Duodenal mucosa (tissue), 2 donors: Measurements from ENCODE around the gene C1orf159.

ENCODE experiments used
- H3K27ac ChIP-seq: one replicate; pipeline ENCODE4 v1.7.0; 2013; ENCODE audit warnings: low read depth, low read length
- H3K27me3 ChIP-seq, 2 donors: one replicate each; pipeline ENCODE4 v1.7.0; 2013; ENCODE audit warnings: low read length in 2 of 2, control low read depth in 1 of 2; ENCODE audit not compliant: insufficient read depth in 2 of 2, control insufficient read depth in 1 of 2
- H3K36me3 ChIP-seq, 2 donors: one replicate each; pipeline ENCODE4 v1.7.0; 2013; ENCODE audit warnings: low read length in 2 of 2, control low read depth in 1 of 2; ENCODE audit not compliant: insufficient read depth in 2 of 2, control insufficient read depth in 1 of 2
- H3K4me1 ChIP-seq, 2 donors: one replicate each; pipeline ENCODE4 v1.7.0; 2013; ENCODE audit warnings: low read length in 2 of 2, control low read depth in 1 of 2; ENCODE audit not compliant: insufficient read depth in 2 of 2, control insufficient read depth in 1 of 2
- H3K4me3 ChIP-seq, 2 donors: one replicate each; pipeline ENCODE4 v1.7.0; 2013; ENCODE audit warnings: low read length in 2 of 2, low read depth in 1 of 2
- H3K9ac ChIP-seq, 2 donors: one replicate each; pipeline ENCODE4 v1.7.0; 2013; ENCODE audit warnings: low read length in 2 of 2, low read depth in 1 of 2
- H3K9me3 ChIP-seq, 2 donors: one replicate each; pipeline ENCODE4 v1.7.0; 2013; ENCODE audit warnings: low read length in 2 of 2, control low read depth in 1 of 2; ENCODE audit not compliant: control insufficient read depth in 1 of 2

C1orf159 gene

DNA sequence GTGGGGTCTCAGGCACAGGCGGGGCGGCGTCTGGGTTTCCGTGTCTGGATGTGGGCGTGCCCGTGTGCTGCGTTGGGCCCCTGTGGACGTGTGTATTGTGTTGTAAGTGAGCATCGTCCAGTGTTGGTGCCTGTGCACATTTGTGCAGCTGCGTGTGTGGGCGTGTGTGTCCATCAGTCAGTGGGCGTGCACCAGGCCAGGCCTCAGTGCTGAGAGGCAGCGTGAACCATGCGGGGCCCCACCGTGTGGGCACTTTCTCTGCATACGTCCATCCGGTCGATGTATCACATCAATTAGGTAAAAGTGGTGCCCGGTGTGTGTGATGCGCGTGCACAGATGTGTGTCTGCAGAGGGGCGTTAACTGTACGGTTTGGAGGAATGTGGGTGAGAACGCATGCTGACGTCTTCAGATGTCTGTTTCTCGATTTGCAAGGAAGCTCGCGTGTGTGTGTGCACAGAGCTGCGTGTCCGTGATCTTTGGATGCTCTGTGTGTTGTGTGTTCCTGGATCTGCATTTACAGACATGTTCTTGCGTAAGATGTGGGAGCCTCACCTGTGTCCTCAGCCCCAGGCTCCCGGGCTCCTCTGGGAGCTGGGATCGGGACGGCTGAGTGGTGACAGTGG is 71.3 kb downstream of the C1orf159 start:
- H3K4me1 ChIP-seq, result peaks cover 9% of the 10 kb centered on the region in 2 donors
- no peak overlapping the region for H3K4me3 ChIP-seq
- H3K27me3 ChIP-seq, result peaks cover 0 to 7% of the 10 kb centered on the region in 2 donors
- no peak overlapping the region for H3K27ac ChIP-seq
- H3K36me3 ChIP-seq, result peaks cover 0 to 11% of the 10 kb centered on the region in 2 donors
- H3K9me3 ChIP-seq, result no peaks in the 10 kb centered on the region
- no peak overlapping the region for H3K9ac ChIP-seq

DNA sequence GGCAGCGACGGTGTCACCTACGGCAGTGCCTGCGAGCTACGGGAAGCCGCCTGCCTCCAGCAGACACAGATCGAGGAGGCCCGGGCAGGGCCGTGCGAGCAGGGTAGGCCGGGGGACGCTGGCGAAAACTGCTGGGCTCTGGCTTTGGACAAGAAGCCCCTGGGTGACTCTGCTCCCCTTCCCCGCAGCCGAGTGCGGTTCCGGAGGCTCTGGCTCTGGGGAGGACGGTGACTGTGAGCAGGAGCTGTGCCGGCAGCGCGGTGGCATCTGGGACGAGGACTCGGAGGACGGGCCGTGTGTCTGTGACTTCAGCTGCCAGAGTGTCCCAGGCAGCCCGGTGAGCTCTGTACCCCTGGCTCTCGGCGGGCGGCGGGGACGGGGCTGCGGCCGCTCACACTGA is 72.0 kb downstream of the C1orf159 start:
- Histone ChIP-seq H3K4me1 (peaks cover 9 to 15% of the 10 kb centered on the region in 2 donors), H3K9ac (no peak overlapping the region), H3K27me3 (peaks cover 4 to 10% of the 10 kb centered on the region in 2 donors), H3K36me3 (peaks cover 0 to 11% of the 10 kb centered on the region in 2 donors), H3K9me3 (no peaks in the 10 kb centered on the region), H3K27ac (no peak overlapping the region), H3K4me3 (no peak overlapping the region)

DNA sequence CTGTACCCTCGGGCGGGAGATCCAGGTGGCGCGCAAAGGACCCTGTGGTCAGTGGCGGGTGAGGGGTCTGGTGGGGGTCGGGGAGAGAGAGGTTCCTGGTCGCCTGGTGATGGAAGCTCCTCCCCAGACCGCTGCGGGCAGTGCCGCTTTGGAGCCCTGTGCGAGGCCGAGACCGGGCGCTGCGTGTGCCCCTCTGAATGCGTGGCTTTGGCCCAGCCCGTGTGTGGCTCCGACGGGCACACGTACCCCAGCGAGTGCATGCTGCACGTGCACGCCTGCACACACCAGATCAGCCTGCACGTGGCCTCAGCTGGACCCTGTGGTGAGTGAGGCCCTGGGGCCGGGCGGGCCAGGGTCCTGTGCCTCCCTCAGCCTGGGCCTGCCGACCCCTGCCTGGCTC is 72.5 kb downstream of the C1orf159 start:
- Histone ChIP-seq H3K9me3 (no peaks in the 10 kb centered on the region), H3K9ac (no peak overlapping the region), H3K4me3 (no peak overlapping the region), H3K27ac (no peak overlapping the region), H3K36me3 (peaks cover 0 to 11% of the 10 kb centered on the region in 2 donors), H3K4me1 (peaks cover 9 to 20% of the 10 kb centered on the region in 2 donors), H3K27me3 (peaks cover 9 to 12% of the 10 kb centered on the region in 2 donors)

DNA sequence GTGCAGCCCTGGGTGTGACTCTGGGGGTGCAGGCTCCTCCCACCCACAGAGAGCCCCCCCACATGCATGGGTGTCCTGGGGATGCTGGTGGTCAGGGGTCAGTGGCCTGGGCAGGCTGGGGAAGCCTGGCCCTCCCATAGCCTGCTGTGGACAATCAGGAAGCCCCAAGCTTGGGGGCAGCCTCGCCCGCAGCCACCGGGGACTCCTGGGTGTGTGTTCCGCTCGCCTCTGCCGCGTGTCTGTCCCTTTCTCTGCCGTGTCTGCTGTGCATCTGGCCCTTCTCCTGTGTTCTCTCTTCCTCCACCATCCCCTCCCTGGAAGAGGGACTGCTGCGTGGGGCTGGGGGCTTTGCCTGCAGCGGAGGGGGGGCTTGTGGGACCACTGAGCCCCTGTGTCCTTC is 73.1 kb downstream of the C1orf159 start:
- no peaks in the 10 kb centered on the region for H3K9me3 ChIP-seq
- no peak overlapping the region for H3K9ac ChIP-seq
- H3K4me1 ChIP-seq, result peaks cover 9 to 20% of the 10 kb centered on the region in 2 donors
- H3K27me3 ChIP-seq, result peaks cover 14 to 17% of the 10 kb centered on the region in 2 donors
- H3K36me3 ChIP-seq, result peaks cover 0 to 11% of the 10 kb centered on the region in 2 donors
- H3K27ac ChIP-seq, result no peak overlapping the region
- no peak overlapping the region for H3K4me3 ChIP-seq

DNA sequence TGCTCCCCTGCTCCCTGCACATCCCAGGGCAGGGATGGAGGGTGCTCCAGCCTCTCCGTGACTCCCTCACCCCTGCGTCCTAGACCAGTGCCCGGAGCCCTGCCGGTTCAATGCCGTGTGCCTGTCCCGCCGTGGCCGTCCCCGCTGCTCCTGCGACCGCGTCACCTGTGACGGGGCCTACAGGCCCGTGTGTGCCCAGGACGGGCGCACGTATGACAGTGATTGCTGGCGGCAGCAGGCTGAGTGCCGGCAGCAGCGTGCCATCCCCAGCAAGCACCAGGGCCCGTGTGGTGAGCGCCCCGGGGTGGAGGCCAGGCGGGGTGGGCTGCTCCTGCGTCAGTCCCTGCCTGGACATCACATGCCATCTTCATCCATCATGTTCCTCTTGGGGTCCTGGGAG is 74.0 kb downstream of the C1orf159 start:
- peaks cover 0 to 7% of the 10 kb centered on the region in 2 donors for H3K36me3 ChIP-seq

DNA sequence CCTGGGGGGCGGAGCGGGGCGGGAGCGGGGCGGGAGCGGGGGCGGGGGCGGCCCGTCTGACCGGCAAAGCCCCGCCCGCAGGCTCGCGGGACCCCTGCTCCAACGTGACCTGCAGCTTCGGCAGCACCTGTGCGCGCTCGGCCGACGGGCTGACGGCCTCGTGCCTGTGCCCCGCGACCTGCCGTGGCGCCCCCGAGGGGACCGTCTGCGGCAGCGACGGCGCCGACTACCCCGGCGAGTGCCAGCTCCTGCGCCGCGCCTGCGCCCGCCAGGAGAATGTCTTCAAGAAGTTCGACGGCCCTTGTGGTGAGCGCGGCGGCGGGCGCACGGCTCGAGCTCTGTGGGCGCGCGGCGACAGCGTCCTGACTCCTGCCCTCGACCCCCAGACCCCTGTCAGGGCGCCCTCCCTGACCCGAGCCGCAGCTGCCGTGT is 74.8 kb downstream of the C1orf159 start:
- peaks cover 17 to 25% of the 10 kb centered on the region in 2 donors for H3K27me3 ChIP-seq
- no peaks in the 10 kb centered on the region for H3K9me3 ChIP-seq
- H3K9ac ChIP-seq, result no peak overlapping the region
- H3K4me1 ChIP-seq, result peaks cover 9 to 20% of the 10 kb centered on the region in 2 donors
- H3K4me3 ChIP-seq, result no peak overlapping the region
- peaks cover 0 to 6% of the 10 kb centered on the region in 2 donors for H3K36me3 ChIP-seq
- no peak overlapping the region for H3K27ac ChIP-seq

More for the DNA sequence above, 74.0 kb downstream of the C1orf159 start:
- no peak overlapping the region for H3K4me3 ChIP-seq
- H3K9ac ChIP-seq, result no peak overlapping the region
- H3K27ac ChIP-seq, result no peak overlapping the region
- H3K9me3 ChIP-seq, result no peaks in the 10 kb centered on the region
- H3K27me3 ChIP-seq, result peaks cover 17 to 22% of the 10 kb centered on the region in 2 donors
- H3K4me1 ChIP-seq, result peaks cover 9 to 20% of the 10 kb centered on the region in 2 donors

DNA sequence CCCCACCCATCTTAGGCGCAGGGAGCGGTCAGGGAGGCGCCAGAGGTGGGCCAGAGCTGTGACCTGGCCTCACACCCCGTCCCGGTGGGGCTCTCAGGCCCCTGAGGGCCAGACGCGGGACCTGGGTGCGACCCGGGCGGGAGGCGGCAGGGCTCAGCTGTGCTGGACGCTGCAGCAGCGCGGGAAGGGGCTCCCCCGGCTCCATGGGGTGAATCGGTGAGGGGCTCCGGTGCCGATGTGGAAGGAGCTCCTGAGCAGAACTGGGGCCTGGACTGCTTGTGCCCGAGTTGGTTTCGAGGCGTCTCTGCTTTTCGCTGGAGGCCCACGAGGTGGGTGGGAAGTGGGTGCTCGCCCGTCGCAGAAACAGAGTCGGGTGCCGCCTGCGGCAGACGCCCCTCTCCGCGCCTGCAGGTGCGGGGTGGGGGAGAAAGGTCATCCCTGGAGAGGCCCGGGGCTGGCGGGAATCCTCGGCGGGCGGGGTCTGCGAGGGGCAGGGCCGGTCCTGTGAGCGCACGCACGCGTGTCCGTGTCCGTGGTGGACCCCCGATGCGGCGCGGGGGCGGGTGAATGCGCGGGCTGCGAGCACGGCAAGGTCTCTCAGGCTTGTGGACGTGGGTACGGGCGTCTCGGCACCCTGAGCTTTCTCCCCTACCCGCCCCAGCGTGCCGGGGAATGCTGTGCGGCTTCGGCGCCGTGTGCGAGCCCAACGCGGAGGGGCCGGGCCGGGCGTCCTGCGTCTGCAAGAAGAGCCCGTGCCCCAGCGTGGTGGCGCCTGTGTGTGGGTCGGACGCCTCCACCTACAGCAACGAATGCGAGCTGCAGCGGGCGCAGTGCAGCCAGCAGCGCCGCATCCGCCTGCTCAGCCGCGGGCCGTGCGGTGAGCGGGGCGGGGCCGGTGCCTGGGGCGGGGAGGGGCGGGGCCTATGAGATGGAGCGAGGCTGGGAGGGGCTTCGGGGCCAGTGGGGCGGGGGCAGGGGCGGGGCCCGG is 75.6 kb downstream of the C1orf159 start:
- peak overlapping the region; percentile 50 to 54 for H3K4me3 ChIP-seq
- peaks cover 0 to 6% of the 10 kb centered on the region in 2 donors for H3K36me3 ChIP-seq
- H3K9ac ChIP-seq, result no peak overlapping the region
- peaks cover 9 to 20% of the 10 kb centered on the region in 2 donors for H3K4me1 ChIP-seq
- no peak overlapping the region for H3K27ac ChIP-seq
- no peaks in the 10 kb centered on the region for H3K9me3 ChIP-seq
- H3K27me3 ChIP-seq, result peaks cover 17 to 25% of the 10 kb centered on the region in 2 donors

DNA sequence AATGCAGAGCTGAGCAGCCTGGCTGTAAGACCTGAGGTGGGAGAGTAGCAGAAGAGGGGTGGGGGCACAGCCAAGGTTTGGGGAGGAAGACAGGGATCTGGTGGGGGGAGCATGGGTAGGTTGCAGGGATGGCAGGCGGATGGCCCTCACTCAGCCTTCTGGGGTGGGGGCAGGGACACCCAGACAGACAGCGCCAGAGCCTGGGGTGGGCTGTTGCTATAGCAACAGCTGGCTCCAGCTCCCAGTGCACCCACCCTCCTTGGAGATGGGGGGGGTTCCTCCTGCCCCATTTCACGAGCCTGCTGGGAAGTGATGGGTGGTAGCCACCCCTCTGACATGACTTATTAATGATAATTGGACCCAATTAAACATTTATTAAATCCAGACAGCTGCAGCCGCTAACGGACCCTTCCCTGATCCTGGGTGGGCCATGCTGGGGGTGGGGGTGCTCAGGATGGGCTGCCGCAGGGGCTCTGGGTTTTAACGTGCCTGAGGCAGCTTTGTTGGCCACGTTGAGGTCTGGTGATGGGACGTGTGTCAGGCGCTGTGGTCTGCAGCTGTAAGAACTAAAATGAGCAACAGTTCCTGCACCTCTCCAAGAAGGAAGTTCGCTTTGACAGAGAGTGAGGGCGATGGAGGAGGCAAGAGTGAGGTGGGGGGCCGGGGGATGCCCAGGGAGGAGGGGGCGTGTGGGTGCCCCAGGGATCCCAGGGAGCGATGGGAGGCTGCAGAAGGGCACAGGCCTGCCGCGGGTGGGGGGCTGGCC is 76.6 kb downstream of the C1orf159 start:
- Histone ChIP-seq H3K36me3 (no peaks in the 10 kb centered on the region), H3K9ac (no peak overlapping the region), H3K4me1 (peaks cover 9 to 20% of the 10 kb centered on the region in 2 donors), H3K9me3 (no peaks in the 10 kb centered on the region), H3K27me3 (peaks cover 17 to 26% of the 10 kb centered on the region in 2 donors), H3K4me3 (no peak overlapping the region), H3K27ac (no peak overlapping the region)

DNA sequence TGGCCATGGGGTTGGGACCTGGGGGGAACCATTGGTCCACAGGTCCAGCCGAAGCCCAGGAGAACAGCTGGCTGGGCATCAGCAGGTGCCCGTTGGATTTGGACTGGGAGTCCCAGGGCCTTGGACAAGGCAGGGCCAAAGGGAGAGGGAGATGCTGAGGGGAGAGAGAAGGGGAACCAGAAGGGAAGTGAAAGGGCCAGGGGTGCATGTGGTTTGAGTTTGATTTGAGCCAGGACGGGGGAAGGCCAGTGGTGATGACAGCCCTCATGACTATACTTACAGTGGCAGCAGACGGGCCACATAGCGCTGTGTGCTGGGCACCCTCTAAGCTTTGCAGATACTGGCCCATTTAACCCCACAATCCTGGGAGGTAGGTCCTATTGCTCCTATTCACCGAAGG is 77.2 kb downstream of the C1orf159 start:
- Histone ChIP-seq H3K4me3 (no peak overlapping the region), H3K36me3 (no peaks in the 10 kb centered on the region), H3K4me1 (peaks cover 9 to 20% of the 10 kb centered on the region in 2 donors), H3K27me3 (peaks cover 17 to 31% of the 10 kb centered on the region in 2 donors), H3K9ac (no peak overlapping the region), H3K9me3 (no peaks in the 10 kb centered on the region), H3K27ac (no peak overlapping the region)
